ENCODE results near the gene MSMO1.

DNA sequence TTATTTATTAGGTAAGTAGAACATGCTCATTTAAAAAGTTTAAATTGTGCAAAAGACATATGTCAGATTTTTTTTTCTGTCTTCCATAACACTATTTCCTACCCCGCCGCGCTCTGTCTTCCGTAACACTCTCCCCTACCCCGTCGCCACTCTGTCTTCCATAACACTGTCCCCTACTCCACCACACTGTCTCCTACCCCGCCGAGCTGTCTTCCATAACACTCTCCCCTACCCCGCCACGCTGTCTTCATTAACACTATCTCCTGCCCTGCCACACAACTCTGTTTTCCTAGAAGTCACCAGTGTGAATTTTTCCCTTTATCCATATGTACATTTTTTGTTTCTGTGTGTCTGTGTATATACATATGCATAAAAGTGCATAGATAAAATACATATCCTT is 4.4 kb downstream of the MSMO1 start:
- TF ChIP-seq, protein P1, sequence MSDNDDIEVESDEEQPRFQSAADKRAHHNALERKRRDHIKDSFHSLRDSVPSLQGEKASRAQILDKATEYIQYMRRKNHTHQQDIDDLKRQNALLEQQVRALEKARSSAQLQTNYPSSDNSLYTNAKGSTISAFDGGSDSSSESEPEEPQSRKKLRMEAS (IDR thresholded peaks at IDR 0.05; ENCODE audit: low read depth, low read length), result no peak
- TF ChIP-seq LARP7 (IDR thresholded peaks at IDR 0.05) (no peak), NR2C2 (IDR thresholded peaks at IDR 0.05; ENCODE audit: borderline replicate concordance, control insufficient read depth, insufficient read length, low read depth) (no peak), FOS (IDR thresholded peaks at IDR 0.05; ENCODE audit: borderline replicate concordance, extremely low read depth, insufficient read length) (no peak), CBFB (IDR thresholded peaks at IDR 0.05; ENCODE audit: low read depth) (no peak)
- TF ChIP-seq, protein P2, sequence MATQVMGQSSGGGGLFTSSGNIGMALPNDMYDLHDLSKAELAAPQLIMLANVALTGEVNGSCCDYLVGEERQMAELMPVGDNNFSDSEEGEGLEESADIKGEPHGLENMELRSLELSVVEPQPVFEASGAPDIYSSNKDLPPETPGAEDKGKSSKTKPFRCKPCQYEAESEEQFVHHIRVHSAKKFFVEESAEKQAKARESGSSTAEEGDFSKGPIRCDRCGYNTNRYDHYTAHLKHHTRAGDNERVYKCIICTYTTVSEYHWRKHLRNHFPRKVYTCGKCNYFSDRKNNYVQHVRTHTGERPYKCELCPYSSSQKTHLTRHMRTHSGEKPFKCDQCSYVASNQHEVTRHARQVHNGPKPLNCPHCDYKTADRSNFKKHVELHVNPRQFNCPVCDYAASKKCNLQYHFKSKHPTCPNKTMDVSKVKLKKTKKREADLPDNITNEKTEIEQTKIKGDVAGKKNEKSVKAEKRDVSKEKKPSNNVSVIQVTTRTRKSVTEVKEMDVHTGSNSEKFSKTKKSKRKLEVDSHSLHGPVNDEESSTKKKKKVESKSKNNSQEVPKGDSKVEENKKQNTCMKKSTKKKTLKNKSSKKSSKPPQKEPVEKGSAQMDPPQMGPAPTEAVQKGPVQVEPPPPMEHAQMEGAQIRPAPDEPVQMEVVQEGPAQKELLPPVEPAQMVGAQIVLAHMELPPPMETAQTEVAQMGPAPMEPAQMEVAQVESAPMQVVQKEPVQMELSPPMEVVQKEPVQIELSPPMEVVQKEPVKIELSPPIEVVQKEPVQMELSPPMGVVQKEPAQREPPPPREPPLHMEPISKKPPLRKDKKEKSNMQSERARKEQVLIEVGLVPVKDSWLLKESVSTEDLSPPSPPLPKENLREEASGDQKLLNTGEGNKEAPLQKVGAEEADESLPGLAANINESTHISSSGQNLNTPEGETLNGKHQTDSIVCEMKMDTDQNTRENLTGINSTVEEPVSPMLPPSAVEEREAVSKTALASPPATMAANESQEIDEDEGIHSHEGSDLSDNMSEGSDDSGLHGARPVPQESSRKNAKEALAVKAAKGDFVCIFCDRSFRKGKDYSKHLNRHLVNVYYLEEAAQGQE (IDR thresholded peaks at IDR 0.05; ENCODE audit: low read depth, low read length), result no peak
- TF ChIP-seq, protein P3, sequence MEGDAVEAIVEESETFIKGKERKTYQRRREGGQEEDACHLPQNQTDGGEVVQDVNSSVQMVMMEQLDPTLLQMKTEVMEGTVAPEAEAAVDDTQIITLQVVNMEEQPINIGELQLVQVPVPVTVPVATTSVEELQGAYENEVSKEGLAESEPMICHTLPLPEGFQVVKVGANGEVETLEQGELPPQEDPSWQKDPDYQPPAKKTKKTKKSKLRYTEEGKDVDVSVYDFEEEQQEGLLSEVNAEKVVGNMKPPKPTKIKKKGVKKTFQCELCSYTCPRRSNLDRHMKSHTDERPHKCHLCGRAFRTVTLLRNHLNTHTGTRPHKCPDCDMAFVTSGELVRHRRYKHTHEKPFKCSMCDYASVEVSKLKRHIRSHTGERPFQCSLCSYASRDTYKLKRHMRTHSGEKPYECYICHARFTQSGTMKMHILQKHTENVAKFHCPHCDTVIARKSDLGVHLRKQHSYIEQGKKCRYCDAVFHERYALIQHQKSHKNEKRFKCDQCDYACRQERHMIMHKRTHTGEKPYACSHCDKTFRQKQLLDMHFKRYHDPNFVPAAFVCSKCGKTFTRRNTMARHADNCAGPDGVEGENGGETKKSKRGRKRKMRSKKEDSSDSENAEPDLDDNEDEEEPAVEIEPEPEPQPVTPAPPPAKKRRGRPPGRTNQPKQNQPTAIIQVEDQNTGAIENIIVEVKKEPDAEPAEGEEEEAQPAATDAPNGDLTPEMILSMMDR (IDR thresholded peaks at IDR 0.05 in 2 of 3, conservative IDR thresholded peaks at IDR 0.05 in 1 of 3; ENCODE audit: control insufficient read depth in 2 of 3, extremely low read depth in 1 of 3, insufficient read depth in 1 of 3, low read depth in 3 of 3, low read length in 3 of 3), result no peak

Measured in GM12878 (cell line).